Stimulated activated CD4-positive, alpha-beta T cell treated with anti-CD3 and anti-CD28 coated beads, TNF-alpha, amount 100 ng/mL, for 4 hours (primary cell): ENCODE measurements around the gene QSER1.
"Not testable (repeated sequence)": the region's sequence is repeated elsewhere in the genome, so short reads cannot be mapped to it uniquely, and the experiment has no call there.

Experiments
- DNase-seq, 3 experiments: peaks; one replicate each; pipeline ENCODE4 v3.0.0-alpha.2; 2020; ENCODE audit warnings: low read depth in 3 of 3

The QSER1 gene

GRCh38 chr11:32892355-32893092 is at the start of gene QSER1:
Gene QSER1, plus strand, starts transcription at chr11:32892811. Its CDS starts 315 bp downstream, at chr11:32893126.
- peak; percentile 50 to 63 (median 56) for DNase-seq

- no peak for DNase-seq
Measured at GRCh38 chr11:32843544-32843943, 49.1 kb upstream of the QSER1 start.

- DNase-seq, result no peak
Measured at GRCh38 chr11:32847511-32847910, 45.1 kb upstream of the QSER1 start.

- no peak for DNase-seq
Measured at GRCh38 chr11:32849761-32850160, 42.9 kb upstream of the QSER1 start.

DNA sequence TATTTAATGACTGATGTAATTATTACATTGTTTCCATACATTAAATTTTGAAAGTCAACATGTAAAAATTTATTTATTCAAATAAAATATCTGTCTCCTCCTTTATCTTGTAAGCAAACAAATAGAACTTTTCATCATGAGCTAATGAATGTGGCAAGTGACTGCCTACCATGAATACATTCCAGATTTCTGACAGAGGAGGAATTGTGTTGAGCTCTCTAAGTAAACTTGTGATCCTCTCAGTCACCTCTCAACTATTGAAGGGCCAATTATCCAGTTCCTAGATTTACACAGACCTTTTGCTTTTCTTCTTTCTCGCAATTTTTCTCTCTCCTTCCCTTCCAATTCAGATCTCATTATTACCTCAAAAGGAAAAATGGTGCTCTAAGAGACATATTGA is 41.4 kb upstream of the QSER1 start:
- no peak for DNase-seq

- DNase-seq, result no peak
Measured at GRCh38 chr11:32852207-32852606, 40.4 kb upstream of the QSER1 start.

- DNase-seq, result no peak
Measured at GRCh38 chr11:32855601-32856000, 37.0 kb upstream of the QSER1 start.

DNA sequence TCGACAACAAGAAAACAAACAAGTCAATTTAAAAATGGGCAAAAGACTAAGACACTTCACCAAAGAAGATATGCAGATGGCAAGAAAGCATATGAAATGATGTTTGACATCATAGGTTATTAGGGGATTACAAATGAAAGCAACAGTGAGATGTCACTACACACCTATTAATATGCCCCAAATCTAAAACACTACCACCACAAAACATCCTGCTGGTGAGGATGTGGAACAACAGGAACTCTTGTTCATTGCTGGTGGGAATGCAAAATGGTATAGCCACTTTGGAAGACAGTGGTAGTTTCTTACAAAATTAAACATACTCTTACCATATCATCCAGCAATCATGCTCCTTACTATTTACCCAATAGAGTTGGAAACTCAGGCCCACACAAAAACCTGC is 33.9 kb upstream of the QSER1 start:
- no peak for DNase-seq

DNA sequence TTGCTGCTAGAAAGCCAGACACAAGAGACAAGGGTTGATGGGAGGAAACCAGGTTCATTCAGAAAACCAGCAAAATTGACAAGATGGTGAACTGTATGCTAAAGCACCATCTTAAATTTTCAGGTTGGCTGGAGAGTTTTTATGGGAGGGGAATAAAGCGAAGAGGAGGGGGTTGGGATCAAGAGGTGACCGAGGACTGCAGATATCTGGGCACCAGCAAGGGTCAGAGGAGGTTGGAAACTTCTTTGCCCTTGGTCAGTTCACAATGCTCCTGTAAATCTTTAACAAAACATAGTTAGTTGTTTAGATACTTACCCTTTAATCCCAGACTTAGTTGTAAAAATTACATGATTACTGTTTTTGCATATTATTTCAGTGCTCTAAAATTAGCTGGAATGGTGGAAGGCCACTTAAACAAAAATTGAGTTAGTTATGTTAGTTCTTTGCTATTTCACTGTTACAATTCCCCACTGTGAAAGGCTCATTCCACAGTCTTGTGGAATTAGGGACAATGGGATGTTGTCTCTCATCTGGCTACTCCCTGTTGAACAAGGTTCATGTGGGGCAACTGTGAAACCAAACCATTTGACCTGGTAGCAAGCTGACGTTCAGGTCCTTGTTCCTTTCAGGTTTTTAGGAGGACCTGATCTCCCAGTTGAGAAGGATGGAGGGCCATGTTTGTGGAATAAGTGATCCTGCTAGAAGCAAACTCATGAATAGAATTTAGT is 30.6 kb upstream of the QSER1 start:
- no peak for DNase-seq

DNA sequence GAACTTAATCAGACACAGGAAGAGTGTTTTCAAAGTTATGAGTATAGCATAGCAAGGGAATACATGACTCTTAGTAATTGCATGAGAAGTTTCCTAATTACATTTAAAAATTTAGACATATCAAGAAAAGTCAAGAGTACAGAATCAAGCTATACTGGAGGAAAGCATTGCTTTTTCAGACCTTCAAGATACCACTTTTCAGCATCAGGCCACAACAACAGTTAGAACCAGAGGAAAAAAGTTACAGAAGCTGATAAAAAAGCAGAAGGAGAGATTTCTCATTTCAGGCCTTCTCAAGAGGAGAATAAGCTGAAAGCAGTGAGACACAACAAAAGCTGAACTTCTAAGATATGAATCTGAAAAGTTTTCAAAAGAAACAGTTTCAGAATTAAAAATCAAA is 28.1 kb upstream of the QSER1 start:
- no peak for DNase-seq

DNA sequence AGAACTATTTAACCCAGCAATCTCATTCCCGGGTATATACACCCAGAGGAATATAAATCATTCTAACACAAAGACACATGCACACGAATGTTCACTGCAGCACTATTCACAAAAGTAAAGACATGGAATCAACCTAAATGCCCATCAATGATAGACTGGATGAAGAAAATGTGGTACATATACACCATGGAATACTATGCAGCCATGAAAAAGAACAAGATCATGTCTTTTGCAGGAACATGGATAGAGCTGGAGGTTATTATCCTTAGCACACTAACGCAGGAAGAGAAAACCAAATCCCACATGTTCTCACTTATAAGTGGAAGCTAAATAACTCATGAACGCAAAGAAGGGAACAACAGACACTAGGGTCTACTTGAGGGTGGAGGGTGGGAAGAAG is 23.9 kb upstream of the QSER1 start:
- DNase-seq, result not testable (repeated sequence)

- no peak for DNase-seq
Measured at GRCh38 chr11:32870676-32871075, 21.9 kb upstream of the QSER1 start.

DNA sequence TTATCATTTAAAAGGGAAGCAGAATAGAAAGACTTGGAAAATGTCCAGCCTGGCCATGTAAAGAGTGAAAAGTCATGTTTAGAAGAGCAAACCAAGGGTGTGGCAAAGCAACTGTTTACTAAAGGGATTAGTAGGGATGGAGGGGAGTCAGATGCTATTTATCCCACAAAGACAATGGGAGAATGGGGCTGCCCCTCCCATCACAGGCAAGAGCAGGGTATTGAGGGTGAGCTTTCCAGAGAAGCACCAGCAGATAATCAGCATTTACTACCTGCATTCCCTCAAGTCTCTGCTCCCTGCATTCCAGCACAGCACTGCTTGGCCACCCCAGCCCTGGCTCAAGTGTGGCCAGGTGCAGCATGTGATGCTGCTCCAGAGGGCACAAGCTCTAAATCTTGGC is 18.5 kb upstream of the QSER1 start:
- no peak for DNase-seq

DNA sequence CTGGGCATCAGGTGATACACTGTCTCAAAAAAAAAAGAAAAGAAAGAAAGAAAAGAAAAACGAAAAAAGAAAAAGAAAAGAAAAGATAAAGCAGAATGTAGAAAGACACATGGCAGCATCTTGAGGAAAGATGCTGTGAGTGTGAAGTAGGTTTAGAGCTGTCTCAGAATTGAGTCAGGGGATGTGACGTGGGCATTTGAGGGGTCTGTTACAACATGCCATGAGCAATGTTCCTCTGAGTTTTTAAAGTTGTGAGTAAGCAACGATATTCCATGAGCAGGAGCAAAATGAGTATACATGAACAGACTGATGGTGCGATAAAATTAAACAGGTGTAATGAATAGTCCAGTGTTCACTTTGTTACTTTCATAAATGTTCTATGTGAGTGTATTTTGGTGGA is 11.3 kb upstream of the QSER1 start:
- DNase-seq, result no peak

GRCh38 chr11:32883421-32883820 is 9.2 kb upstream of the QSER1 start:
- DNase-seq, result no peak

DNA sequence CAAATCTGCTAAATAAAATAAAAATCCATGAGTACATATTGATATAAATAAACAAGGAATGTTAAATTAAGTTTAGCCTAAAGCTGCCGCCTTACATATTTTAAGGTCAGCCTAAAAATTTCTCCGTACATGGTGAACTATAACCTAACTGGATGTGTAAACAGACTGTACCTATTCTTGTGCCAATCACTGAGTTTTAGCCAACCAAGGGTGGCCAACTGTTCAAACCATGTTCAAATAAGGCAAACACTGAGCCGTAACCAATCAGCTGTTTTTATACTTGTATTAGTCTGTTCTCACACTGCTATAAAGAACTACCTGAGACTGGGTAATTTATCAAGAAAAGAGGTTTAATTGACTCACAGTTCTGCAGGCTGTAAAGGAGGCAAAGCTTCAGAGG is 8.6 kb upstream of the QSER1 start:
- no peak for DNase-seq

DNA sequence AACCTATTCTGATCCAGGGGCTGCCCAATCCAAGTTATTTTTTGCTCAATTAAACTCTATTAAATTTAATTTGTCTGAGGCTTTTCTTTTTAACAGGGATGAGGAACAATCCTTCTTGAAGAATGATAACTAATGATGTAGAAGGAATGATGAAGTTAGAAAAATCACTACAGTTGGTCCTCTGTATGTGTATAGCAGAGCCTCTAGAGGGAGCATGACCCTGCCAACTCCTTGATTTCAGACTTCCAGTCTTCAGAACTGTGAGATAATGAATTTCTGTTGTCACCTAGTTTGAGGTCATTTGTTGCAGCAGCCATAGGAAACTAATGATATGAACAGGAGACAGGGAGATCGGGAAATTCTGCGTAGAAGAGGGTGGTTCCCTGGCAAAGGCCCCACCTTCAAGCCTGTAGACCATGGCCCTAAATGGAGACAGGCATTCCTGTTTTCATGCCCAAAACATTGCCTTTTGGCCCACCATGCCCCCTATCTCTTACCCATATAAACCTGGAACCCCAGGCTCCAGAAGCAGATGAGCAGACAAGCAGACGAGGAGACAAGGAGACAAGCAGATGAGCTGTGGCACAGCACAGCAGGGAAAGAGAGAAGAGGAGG is 7.7 kb upstream of the QSER1 start:
- DNase-seq, result no peak

DNA sequence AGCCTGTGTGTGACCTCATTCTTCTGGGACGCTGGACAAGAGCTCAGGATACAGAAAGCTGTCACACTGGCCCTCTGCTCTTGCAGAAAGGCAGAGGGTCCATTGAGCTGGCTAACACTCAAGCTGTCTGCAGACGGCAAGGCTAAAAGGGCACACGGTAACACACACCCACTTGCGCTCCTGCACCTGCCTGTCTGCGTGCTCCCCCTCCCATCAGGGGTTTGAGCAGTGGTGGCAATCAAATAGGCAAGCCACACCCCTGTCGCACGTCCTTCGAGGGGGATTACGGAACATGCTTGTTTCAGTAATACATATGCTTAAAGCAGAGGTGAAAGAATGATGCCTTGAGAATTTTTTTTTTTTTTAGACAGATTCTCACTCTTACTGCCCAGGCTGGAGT is 7.1 kb upstream of the QSER1 start:
- no peak for DNase-seq

DNA sequence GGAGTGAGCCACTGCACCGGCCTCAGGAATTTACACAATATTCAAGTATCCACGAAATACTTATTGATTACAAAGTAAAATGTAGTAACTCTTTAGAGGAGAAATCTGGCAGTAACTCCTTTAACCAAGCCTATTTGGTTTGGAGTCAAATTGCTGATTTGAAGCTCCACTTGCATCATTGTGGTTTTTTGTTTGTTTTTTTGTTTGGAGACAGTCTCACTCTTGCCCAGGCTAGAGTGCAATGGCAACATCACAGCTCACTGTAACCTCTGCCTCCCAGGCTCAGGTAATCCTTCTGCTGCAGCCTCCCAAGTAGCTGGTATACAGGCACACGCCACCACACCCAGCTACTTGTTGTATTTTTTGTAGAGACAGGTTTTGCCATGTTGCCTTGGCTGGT is 6.4 kb upstream of the QSER1 start:
- no peak for DNase-seq

GRCh38 chr11:32887707-32888383 is 4.8 kb upstream of the QSER1 start:
- not testable (repeated sequence) for DNase-seq

DNA sequence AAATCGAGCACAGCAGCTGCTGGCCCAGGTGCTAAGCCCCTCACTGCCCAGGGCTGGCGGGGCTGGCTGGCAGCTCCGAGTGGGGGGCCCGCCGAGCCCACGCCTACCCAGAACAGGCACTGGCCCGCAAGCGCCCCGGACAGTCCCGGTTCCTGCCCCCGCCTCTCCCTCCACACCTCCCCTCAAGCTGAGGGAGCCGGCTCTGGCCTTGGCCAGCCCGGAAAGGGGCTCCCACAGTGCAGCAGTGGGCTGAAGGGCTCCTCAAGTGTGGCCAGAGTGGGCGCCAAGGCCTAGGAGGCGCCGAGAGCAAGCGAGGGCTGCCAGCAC is 4.3 kb upstream of the QSER1 start:
- not testable (repeated sequence) for DNase-seq

GRCh38 chr11:32888805-32889204 is 3.8 kb upstream of the QSER1 start:
- no peak for DNase-seq
